ENCODE measurements around the gene UNK. TPM values are rescaled to one million over a fixed set of nuclear protein-coding genes. Genes with fewer than 3 reads are reported as not detected.

The UNK gene
- total RNA-seq, 2 experiments from 2014 or later: 41.5 to 67.6 TPM

- no peak overlapping the region for H3K27ac ChIP-seq (ENCODE audit: low read depth, low read length, poor library complexity, severe bottlenecking)
- TF ChIP-seq, protein P1, sequence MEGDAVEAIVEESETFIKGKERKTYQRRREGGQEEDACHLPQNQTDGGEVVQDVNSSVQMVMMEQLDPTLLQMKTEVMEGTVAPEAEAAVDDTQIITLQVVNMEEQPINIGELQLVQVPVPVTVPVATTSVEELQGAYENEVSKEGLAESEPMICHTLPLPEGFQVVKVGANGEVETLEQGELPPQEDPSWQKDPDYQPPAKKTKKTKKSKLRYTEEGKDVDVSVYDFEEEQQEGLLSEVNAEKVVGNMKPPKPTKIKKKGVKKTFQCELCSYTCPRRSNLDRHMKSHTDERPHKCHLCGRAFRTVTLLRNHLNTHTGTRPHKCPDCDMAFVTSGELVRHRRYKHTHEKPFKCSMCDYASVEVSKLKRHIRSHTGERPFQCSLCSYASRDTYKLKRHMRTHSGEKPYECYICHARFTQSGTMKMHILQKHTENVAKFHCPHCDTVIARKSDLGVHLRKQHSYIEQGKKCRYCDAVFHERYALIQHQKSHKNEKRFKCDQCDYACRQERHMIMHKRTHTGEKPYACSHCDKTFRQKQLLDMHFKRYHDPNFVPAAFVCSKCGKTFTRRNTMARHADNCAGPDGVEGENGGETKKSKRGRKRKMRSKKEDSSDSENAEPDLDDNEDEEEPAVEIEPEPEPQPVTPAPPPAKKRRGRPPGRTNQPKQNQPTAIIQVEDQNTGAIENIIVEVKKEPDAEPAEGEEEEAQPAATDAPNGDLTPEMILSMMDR (conservative IDR thresholded peaks at IDR 0.05; ENCODE audit: low read length): no peak
- no peak for TF ChIP-seq EZH2phosphoT487 (IDR thresholded peaks at IDR 0.05; ENCODE audit: borderline replicate concordance, low read depth, low read length)
- H3K9me3 ChIP-seq (ENCODE audit: low read length): no peaks in the 10 kb centered on the region
- H2AFZ ChIP-seq (ENCODE audit: low read length): no peak overlapping the region
- H3K79me2 ChIP-seq (ENCODE audit: insufficient read depth, low read depth, low read length): no peaks in the 10 kb centered on the region
- no peaks in the 10 kb centered on the region for H4K20me1 ChIP-seq (ENCODE audit: insufficient read depth, low read length)
- H3K36me3 ChIP-seq (ENCODE audit: insufficient read depth, low read length): no peaks in the 10 kb centered on the region
- H3K4me3 ChIP-seq (ENCODE audit: low read depth, low read length, poor library complexity, severe bottlenecking): no peak overlapping the region
- ChIA-PET CTCF (ENCODE audit: unreplicated experiment) (no interaction called here), POLR2A (interaction anchor here (0.5 to 0.6 kb wide), 2 partner anchors 163 to 229 kb away, joined by 3 read pairs; no protein-coding TSS in a partner anchor)
- no peak for DNase-seq (ENCODE audit: low spot score)
- peaks cover 15% of the 10 kb centered on the region for H3K4me1 ChIP-seq (ENCODE audit: insufficient read depth, low read length, poor library complexity, severe bottlenecking)
- BruUV-seq (replicated peaks): no TSS peak
- intact Hi-C loops (cut with micrococcal nuclease; ENCODE audit: unreplicated experiment): no loop called here
- no peak overlapping the region for H3K4me2 ChIP-seq (ENCODE audit: low read length)
- H3K9me2 ChIP-seq (ENCODE audit: insufficient read depth, low read length): no peaks in the 10 kb centered on the region
Measured at GRCh38 chr17:75834928-75835653, 50.5 kb downstream of the UNK start.

DNA sequence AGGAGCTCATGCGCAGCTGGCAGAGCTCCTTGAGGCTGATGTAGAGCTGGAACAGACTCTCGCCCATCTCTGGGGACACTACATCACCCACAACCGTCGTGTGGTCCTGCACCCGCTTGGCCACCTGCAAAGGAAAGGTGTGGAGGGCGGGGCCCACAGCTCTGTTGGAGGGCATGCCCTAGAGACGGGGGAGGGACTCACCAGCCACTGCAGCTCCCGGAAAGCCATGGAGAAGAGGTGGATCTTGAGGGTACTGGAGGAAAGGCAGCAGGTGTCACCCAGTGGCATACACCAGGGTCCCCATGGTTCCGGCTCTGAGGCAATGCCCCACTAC is 51.0 kb downstream of the UNK start:
- intact Hi-C loops (cut with micrococcal nuclease; ENCODE audit: unreplicated experiment): no loop called here
- Histone ChIP-seq H3K4me2 (ENCODE audit: low read length) (no peak overlapping the region), H3K4me1 (ENCODE audit: insufficient read depth, low read length, poor library complexity, severe bottlenecking) (peaks cover 15% of the 10 kb centered on the region), H2AFZ (ENCODE audit: low read length) (no peak overlapping the region), H3K9me2 (ENCODE audit: insufficient read depth, low read length) (no peaks in the 10 kb centered on the region), H3K36me3 (ENCODE audit: insufficient read depth, low read length) (no peaks in the 10 kb centered on the region), H3K9me3 (ENCODE audit: low read length) (no peaks in the 10 kb centered on the region), H3K27ac (ENCODE audit: low read depth, low read length, poor library complexity, severe bottlenecking) (no peak overlapping the region), H4K20me1 (ENCODE audit: insufficient read depth, low read length) (no peaks in the 10 kb centered on the region), H3K79me2 (ENCODE audit: insufficient read depth, low read depth, low read length) (no peaks in the 10 kb centered on the region), H3K4me3 (ENCODE audit: low read depth, low read length, poor library complexity, severe bottlenecking) (no peak overlapping the region)
- DNase-seq (ENCODE audit: low spot score): no peak
- BruUV-seq (replicated peaks): no TSS peak
- CTCF ChIA-PET (ENCODE audit: unreplicated experiment): no interaction called here
- TF ChIP-seq, protein P1 (conservative IDR thresholded peaks at IDR 0.05; ENCODE audit: low read length): no peak
- TF ChIP-seq EZH2phosphoT487 (IDR thresholded peaks at IDR 0.05; ENCODE audit: borderline replicate concordance, low read depth, low read length): no peak
- POLR2A ChIA-PET: interaction anchor here (0.5 to 0.6 kb wide), 2 partner anchors 163 to 230 kb away, joined by 3 read pairs; no protein-coding TSS in a partner anchor

GRCh38 chr17:75836605-75837004 is 52.0 kb downstream of the UNK start:
- Histone ChIP-seq H2AFZ (ENCODE audit: low read length) (no peak overlapping the region), H3K9me2 (ENCODE audit: insufficient read depth, low read length) (no peaks in the 10 kb centered on the region), H3K4me3 (ENCODE audit: low read depth, low read length, poor library complexity, severe bottlenecking) (no peak overlapping the region), H3K36me3 (ENCODE audit: insufficient read depth, low read length) (no peaks in the 10 kb centered on the region), H3K27ac (ENCODE audit: low read depth, low read length, poor library complexity, severe bottlenecking) (no peak overlapping the region), H4K20me1 (ENCODE audit: insufficient read depth, low read length) (no peaks in the 10 kb centered on the region), H3K9me3 (ENCODE audit: low read length) (no peaks in the 10 kb centered on the region), H3K4me1 (ENCODE audit: insufficient read depth, low read length, poor library complexity, severe bottlenecking) (peaks cover 15% of the 10 kb centered on the region), H3K4me2 (ENCODE audit: low read length) (no peak overlapping the region), H3K79me2 (ENCODE audit: insufficient read depth, low read depth, low read length) (no peaks in the 10 kb centered on the region)
- TF ChIP-seq, protein P1 (conservative IDR thresholded peaks at IDR 0.05; ENCODE audit: low read length): no peak
- no peak for TF ChIP-seq EZH2phosphoT487 (IDR thresholded peaks at IDR 0.05; ENCODE audit: borderline replicate concordance, low read depth, low read length)
- POLR2A ChIA-PET: interaction anchor here (0.5 to 0.6 kb wide), 2 partner anchors 22 to 49 kb away, joined by 3 to 6 read pairs; no protein-coding TSS in a partner anchor
- CTCF ChIA-PET (ENCODE audit: unreplicated experiment): interaction anchor here (0.6 to 0.9 kb wide), 2 partner anchors 10 to 531 kb away, joined by 3 read pairs; no protein-coding TSS in a partner anchor
- no TSS peak for BruUV-seq (replicated peaks)
- intact Hi-C loops (cut with micrococcal nuclease; ENCODE audit: unreplicated experiment): no loop called here
- DNase-seq (ENCODE audit: low spot score): no peak

Measured in OCI-LY7 (cell line).